ENCODE results near the gene ISCA2.
"Not testable (repeated sequence)": the region's sequence is repeated elsewhere in the genome, so short reads cannot be mapped to it uniquely, and the experiment has no call there.

The ISCA2 gene, protein sequence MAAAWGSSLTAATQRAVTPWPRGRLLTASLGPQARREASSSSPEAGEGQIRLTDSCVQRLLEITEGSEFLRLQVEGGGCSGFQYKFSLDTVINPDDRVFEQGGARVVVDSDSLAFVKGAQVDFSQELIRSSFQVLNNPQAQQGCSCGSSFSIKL
- 10.6 to 16.9 (median 11.8) reads per million in 3 donors for total RNA-seq

DNA sequence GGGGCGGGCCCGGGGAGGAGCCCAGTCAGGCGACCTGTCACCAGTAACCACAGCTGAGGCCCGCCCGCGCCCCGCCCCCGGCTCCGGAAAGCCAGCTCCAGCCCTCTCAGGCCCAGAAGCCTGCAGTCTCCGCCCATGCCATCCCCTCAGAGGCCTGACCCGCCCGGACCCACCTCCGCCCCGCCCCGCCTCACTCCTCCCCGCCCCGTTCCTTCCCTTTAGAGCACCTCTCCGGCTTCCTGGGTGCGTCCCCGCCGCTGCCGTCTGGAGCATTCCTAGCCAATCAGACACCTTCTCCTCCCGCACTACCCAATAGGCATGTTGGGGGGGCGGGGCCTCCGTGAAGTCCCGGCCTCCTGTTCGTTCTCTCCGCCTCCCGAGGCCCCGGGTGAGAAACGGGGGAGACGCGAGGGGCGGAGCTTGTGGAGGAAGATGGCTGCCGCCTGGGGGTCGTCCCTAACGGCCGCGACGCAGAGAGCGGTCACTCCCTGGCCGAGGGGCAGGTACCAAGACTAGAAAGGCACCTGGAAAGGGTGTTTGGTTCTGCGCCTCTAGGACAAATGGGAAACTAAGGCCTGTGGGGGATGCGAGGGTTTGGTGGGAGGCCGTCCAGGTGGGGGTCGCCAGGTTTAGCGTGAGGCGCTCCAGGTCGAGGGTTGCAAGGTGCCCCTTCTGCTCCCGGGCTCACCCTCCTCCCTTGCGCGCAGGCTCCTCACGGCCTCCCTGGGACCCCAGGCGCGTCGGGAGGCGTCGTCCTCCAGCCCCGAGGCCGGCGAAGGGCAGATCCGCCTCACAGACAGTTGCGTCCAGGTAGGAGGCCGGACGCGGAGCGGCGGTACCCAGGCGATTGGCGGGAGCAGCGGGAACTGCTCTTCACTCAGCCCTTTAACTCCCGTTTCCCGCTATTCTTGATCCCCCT, at the start of gene ISCA2:
TSS of gene ISCA2 (plus strand) at position 423 of the 919 bp plus-strand sequence. CDS start at position 433, 10 bp downstream.
- H3K9me3 ChIP-seq (ENCODE audit: control insufficient read depth, low read length): no peaks in the 10 kb centered on the region
- peaks cover 14% of the 10 kb centered on the region for H3K4me1 ChIP-seq (ENCODE audit: control insufficient read depth, insufficient read depth, low read length, poor library complexity, severe bottlenecking)
- H3K27ac ChIP-seq (ENCODE audit: insufficient read depth, low read length, poor library complexity, severe bottlenecking): peak within 1 kb of the TSS; percentile 77
- peak within 1 kb of the TSS; percentile 96 for H3K4me3 ChIP-seq (ENCODE audit: insufficient read depth, low read depth, low read length, poor library complexity, severe bottlenecking)
- no peaks in the 10 kb centered on the region for H3K27me3 ChIP-seq (replicated peaks; ENCODE audit: control insufficient read depth, insufficient read depth, low read length, poor library complexity, severe bottlenecking)
- DNase-seq: peak; percentile 99 to 100 (median 99)
- H3K36me3 ChIP-seq (ENCODE audit: control insufficient read depth, insufficient read depth, low read length): peaks cover 5% of the 10 kb centered on the region

DNA sequence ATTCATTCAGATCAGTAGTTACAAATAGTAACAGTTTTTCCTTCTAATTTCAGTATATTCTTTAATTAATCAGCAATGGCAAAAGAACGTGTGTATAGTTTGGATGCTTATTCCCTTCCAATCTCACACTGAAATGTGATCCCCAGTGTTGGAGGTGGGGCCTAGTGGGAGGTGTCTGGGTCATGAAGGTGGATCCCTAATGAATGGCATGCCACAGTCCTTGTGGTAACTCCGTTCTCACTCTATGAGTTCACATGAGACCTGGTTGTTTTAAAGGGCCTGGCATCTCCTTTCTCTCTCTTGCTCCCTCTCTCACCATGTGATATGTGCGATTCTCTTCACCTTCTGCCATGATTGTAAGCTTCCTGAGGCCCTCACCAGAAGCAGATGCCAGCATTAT, 48.7 kb upstream of the ISCA2 start:
- Histone ChIP-seq H3K4me1 (ENCODE audit: control insufficient read depth, insufficient read depth, low read length, poor library complexity, severe bottlenecking) (no peaks in the 10 kb centered on the region), H3K27ac (ENCODE audit: insufficient read depth, low read length, poor library complexity, severe bottlenecking) (no peak overlapping the region), H3K36me3 (ENCODE audit: control insufficient read depth, insufficient read depth, low read length) (no peaks in the 10 kb centered on the region), H3K9me3 (ENCODE audit: control insufficient read depth, low read length) (no peaks in the 10 kb centered on the region), H3K4me3 (ENCODE audit: insufficient read depth, low read depth, low read length, poor library complexity, severe bottlenecking) (no peak overlapping the region), H3K27me3 (replicated peaks; ENCODE audit: control insufficient read depth, insufficient read depth, low read length, poor library complexity, severe bottlenecking) (no peaks in the 10 kb centered on the region)
- DNase-seq: no peak

DNA sequence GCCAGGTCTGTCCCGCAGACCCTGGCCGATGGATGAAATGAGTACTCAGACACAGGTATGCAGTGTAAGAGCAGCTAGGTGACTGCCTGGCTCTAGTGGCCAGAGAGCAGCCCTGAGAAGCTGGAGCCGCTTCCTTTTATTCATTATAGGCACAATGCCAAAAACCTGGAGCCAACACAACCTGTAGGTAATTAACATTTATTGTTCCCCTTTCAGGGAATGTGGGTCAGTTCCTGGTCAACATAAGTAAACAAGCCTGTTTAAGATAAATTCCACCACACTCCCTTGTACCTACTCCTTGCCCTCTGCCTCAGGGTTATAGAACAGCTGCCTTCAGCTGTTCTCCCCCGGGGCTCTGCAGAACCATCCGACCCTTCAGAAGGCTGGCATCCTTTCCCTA, 39.2 kb upstream of the ISCA2 start:
- DNase-seq; H3K27me3 ChIP-seq (replicated peaks; ENCODE audit: control insufficient read depth, insufficient read depth, low read length, poor library complexity, severe bottlenecking); H3K4me3 ChIP-seq (ENCODE audit: insufficient read depth, low read depth, low read length, poor library complexity, severe bottlenecking); H3K36me3 ChIP-seq (ENCODE audit: control insufficient read depth, insufficient read depth, low read length); H3K27ac ChIP-seq (ENCODE audit: insufficient read depth, low read length, poor library complexity, severe bottlenecking); H3K4me1 ChIP-seq (ENCODE audit: control insufficient read depth, insufficient read depth, low read length, poor library complexity, severe bottlenecking); H3K9me3 ChIP-seq (ENCODE audit: control insufficient read depth, low read length): not testable (repeated sequence)

DNA sequence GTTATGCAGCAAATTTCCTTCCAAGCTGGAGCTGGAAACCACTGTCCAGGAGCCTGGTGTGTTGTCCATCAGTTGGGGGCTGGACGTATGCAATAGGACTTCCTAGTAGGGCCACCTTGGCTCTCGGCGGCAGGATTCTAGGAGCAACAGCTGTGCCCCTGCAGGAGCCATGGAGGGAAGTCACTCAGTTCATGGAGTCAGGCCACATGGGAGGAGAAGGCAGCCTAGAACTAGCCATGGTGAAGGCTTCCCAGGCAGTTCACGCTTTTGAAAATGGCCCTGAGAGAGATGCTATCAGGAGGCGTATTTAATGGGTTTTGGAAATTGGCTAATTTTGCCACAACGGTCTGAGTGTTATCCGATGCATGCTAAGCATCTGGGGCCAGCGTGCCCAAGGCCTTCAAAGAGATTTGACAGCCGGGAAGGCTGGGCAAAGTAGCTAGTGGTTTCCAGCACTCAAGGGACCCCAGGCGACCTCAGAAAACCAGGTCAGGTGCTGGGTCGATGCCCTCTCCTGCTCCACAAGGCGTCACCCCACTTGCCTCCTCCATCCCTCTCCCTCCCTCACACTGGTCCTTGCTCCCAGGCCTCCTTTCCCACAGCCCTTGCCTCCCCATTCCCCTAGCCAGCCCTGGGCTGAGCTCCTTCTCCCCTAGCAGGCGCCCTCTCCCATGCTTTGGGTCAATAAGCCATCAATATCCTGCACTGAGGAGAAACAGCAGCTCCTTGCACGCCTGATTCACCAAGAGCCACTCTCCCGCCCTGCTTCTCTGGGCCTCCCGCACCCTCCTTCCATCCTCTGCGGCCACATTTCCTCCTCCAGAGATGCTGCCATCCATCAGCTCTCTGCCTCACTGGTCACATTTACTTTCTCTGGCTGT, 36.6 kb upstream of the ISCA2 start:
- Histone ChIP-seq H3K9me3 (ENCODE audit: control insufficient read depth, low read length) (no peaks in the 10 kb centered on the region), H3K36me3 (ENCODE audit: control insufficient read depth, insufficient read depth, low read length) (no peaks in the 10 kb centered on the region), H3K4me3 (ENCODE audit: insufficient read depth, low read depth, low read length, poor library complexity, severe bottlenecking) (no peak overlapping the region), H3K27me3 (replicated peaks; ENCODE audit: control insufficient read depth, insufficient read depth, low read length, poor library complexity, severe bottlenecking) (no peaks in the 10 kb centered on the region), H3K27ac (ENCODE audit: insufficient read depth, low read length, poor library complexity, severe bottlenecking) (no peak overlapping the region), H3K4me1 (ENCODE audit: control insufficient read depth, insufficient read depth, low read length, poor library complexity, severe bottlenecking) (no peaks in the 10 kb centered on the region)
- DNase-seq: no peak

DNA sequence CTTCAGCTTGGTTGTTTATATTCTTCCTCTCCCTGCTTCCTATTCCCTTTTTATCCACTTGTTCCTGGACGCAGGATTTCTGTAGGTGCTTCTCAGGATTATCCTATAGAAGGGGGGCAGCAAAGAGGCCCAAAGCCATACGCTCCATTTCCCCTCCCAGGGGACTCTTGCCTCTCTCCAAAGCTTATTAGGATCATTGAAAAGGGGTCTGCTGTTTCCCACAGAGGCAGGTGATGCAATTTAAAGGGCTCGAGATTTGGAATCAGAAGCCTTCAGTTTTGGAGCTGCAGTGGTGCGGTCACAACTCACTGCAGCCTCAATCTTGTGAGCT, 36.0 kb upstream of the ISCA2 start:
- Histone ChIP-seq H3K27me3 (replicated peaks; ENCODE audit: control insufficient read depth, insufficient read depth, low read length, poor library complexity, severe bottlenecking) (no peaks in the 10 kb centered on the region), H3K4me1 (ENCODE audit: control insufficient read depth, insufficient read depth, low read length, poor library complexity, severe bottlenecking) (no peaks in the 10 kb centered on the region), H3K36me3 (ENCODE audit: control insufficient read depth, insufficient read depth, low read length) (no peaks in the 10 kb centered on the region), H3K4me3 (ENCODE audit: insufficient read depth, low read depth, low read length, poor library complexity, severe bottlenecking) (no peak overlapping the region), H3K27ac (ENCODE audit: insufficient read depth, low read length, poor library complexity, severe bottlenecking) (no peak overlapping the region), H3K9me3 (ENCODE audit: control insufficient read depth, low read length) (no peaks in the 10 kb centered on the region)
- DNase-seq: no peak

DNA sequence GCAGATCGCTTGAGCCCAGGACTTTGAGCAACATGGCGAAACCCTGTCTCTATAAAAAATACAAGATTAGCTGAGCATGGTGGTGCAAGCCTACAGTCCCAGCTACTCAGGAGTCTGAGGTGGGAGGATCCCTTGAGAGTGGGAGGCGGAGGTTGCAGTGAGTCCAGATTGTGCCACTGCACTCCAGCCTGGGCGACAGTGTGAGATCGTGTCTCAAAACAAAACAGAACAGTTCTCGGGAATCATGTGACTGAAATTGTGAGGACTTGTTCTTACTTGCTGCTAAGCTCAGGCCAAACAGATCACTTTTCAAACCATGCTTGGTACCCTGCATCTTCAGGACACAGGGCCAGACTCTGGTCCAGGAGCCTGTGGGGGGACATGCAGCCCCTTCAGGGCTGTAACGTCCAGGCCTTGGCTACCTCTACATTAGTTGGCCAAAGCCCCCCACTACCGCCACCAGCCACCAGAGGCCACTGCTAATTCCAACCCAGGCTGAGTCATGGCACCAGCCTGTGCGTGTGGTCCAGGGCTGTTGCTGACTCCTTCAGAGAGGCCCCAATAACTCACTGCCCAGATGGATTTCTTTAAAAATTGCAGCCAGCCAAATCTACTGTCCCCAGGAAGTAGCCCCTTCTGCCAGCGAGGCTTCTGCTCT, 34.1 kb upstream of the ISCA2 start:
- no peaks in the 10 kb centered on the region for H3K36me3 ChIP-seq (ENCODE audit: control insufficient read depth, insufficient read depth, low read length)
- no peak overlapping the region for H3K27ac ChIP-seq (ENCODE audit: insufficient read depth, low read length, poor library complexity, severe bottlenecking)
- DNase-seq: no peak
- no peaks in the 10 kb centered on the region for H3K9me3 ChIP-seq (ENCODE audit: control insufficient read depth, low read length)
- no peaks in the 10 kb centered on the region for H3K27me3 ChIP-seq (replicated peaks; ENCODE audit: control insufficient read depth, insufficient read depth, low read length, poor library complexity, severe bottlenecking)
- no peak overlapping the region for H3K4me3 ChIP-seq (ENCODE audit: insufficient read depth, low read depth, low read length, poor library complexity, severe bottlenecking)
- H3K4me1 ChIP-seq (ENCODE audit: control insufficient read depth, insufficient read depth, low read length, poor library complexity, severe bottlenecking): no peaks in the 10 kb centered on the region

DNA sequence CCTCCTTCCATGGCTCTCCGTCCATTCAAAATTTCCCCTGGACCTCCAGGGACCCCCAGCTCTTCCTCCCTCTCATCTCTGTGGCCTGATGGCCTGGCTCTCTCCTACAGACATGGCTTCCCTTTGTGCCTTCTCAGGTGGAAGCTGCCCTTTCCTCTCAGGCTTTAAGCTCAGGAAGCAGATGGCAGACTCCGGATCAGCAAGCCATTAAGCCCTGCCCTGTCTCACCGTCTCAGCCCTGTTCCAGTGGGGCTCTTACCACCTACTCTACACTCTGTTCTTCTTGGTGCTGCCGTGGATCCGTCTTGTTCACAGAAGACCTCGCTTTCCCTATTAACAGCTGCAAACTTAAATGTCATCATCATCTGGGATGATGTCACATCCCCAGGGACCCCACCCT, 33.6 kb upstream of the ISCA2 start:
- DNase-seq: no peak
- Histone ChIP-seq H3K27ac (ENCODE audit: insufficient read depth, low read length, poor library complexity, severe bottlenecking) (no peak overlapping the region), H3K4me1 (ENCODE audit: control insufficient read depth, insufficient read depth, low read length, poor library complexity, severe bottlenecking) (no peaks in the 10 kb centered on the region), H3K4me3 (ENCODE audit: insufficient read depth, low read depth, low read length, poor library complexity, severe bottlenecking) (no peak overlapping the region), H3K36me3 (ENCODE audit: control insufficient read depth, insufficient read depth, low read length) (no peaks in the 10 kb centered on the region), H3K27me3 (replicated peaks; ENCODE audit: control insufficient read depth, insufficient read depth, low read length, poor library complexity, severe bottlenecking) (no peaks in the 10 kb centered on the region), H3K9me3 (ENCODE audit: control insufficient read depth, low read length) (no peaks in the 10 kb centered on the region)

DNA sequence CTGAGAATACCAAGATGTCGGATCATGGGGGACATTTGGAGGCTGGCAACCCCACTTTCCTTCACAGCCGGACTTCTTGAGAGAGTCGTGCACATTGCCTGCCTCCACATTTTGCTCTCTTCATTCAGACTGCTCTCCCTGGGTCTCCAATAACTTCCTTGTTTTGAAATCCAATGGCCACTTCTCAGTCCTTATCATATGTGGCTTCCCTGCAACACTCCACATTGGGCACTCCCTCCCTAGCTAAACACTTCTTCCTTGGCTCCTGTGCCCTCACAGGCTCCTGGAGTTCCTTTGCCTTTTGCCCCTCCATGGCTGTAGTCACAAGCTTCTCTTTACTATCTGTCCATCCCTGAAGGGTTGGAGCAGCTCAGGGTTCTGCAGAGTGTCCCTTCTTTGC, 30.6 kb upstream of the ISCA2 start:
- no peak for DNase-seq
- H3K36me3 ChIP-seq (ENCODE audit: control insufficient read depth, insufficient read depth, low read length): no peaks in the 10 kb centered on the region
- H3K4me1 ChIP-seq (ENCODE audit: control insufficient read depth, insufficient read depth, low read length, poor library complexity, severe bottlenecking): no peaks in the 10 kb centered on the region
- H3K27ac ChIP-seq (ENCODE audit: insufficient read depth, low read length, poor library complexity, severe bottlenecking): no peak overlapping the region
- H3K27me3 ChIP-seq (replicated peaks; ENCODE audit: control insufficient read depth, insufficient read depth, low read length, poor library complexity, severe bottlenecking): no peaks in the 10 kb centered on the region
- no peaks in the 10 kb centered on the region for H3K9me3 ChIP-seq (ENCODE audit: control insufficient read depth, low read length)
- H3K4me3 ChIP-seq (ENCODE audit: insufficient read depth, low read depth, low read length, poor library complexity, severe bottlenecking): no peak overlapping the region

DNA sequence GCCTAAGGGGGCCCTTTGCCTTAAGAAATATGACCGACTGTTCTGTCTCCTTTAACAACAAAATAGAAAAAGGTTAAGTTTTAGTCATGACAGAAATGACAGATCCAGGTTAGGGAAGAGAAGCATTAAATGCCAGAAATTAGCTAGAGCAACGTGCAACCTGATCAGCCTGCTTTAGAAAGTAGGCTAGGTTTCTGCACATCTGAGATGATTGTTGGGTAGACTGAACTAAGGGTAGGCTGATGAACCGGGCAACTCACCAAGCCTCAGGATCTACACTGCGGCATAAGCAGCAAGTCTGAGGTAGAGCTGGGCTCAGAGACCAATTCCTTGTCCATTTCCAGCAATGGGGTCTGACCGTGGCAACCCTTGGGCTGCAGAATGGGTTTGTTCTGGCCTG, 29.9 kb upstream of the ISCA2 start:
- DNase-seq: no peak
- H3K4me1 ChIP-seq (ENCODE audit: control insufficient read depth, insufficient read depth, low read length, poor library complexity, severe bottlenecking): no peaks in the 10 kb centered on the region
- H3K36me3 ChIP-seq (ENCODE audit: control insufficient read depth, insufficient read depth, low read length): no peaks in the 10 kb centered on the region
- no peak overlapping the region for H3K4me3 ChIP-seq (ENCODE audit: insufficient read depth, low read depth, low read length, poor library complexity, severe bottlenecking)
- no peaks in the 10 kb centered on the region for H3K27me3 ChIP-seq (replicated peaks; ENCODE audit: control insufficient read depth, insufficient read depth, low read length, poor library complexity, severe bottlenecking)
- no peaks in the 10 kb centered on the region for H3K9me3 ChIP-seq (ENCODE audit: control insufficient read depth, low read length)
- H3K27ac ChIP-seq (ENCODE audit: insufficient read depth, low read length, poor library complexity, severe bottlenecking): no peak overlapping the region

All from effector memory CD4-positive, alpha-beta T cell (primary cell).